WTC11 (cell line): ENCODE data around the gene MR1.

Source experiments
- ATF2 ChIP-seq: sonication (generic); formaldehyde crosslinking; IDR thresholded peaks from 2 replicates; pipeline ENCODE4 v1.8.1; 2022; ENCODE audit warnings: low read depth, missing genetic modification reagents, borderline replicate concordance
- CTCF ChIP-seq: fragments of 200-600 bp; IDR thresholded peaks from 2 replicates; pipeline ENCODE4 v1.8.0; 2022; ENCODE audit warnings: antibody characterized with exemption
- ELF4 ChIP-seq: sonication (generic); formaldehyde crosslinking; IDR thresholded peaks from 2 replicates; pipeline ENCODE4 v1.8.1; 2022; ENCODE audit warnings: low read depth, mild to moderate bottlenecking, moderate library complexity, missing genetic modification reagents
- FOXP1 ChIP-seq: sonication (generic); formaldehyde crosslinking; IDR thresholded peaks from 2 replicates; pipeline ENCODE4 v1.8.0; 2022; ENCODE audit warnings: missing genetic modification reagents, mild to moderate bottlenecking, moderate library complexity, borderline replicate concordance
- NFE2L1 ChIP-seq: sonication (generic); formaldehyde crosslinking; IDR thresholded peaks from 2 replicates; pipeline ENCODE4 v1.8.1; 2023; ENCODE audit warnings: missing genetic modification reagents
- SMAD3 ChIP-seq: sonication (generic); formaldehyde crosslinking; IDR thresholded peaks from 2 replicates; pipeline ENCODE4 v1.8.0; 2022; ENCODE audit warnings: missing genetic modification reagents, mild to moderate bottlenecking, borderline replicate concordance
- TEAD1 ChIP-seq: sonication (generic); formaldehyde crosslinking; IDR thresholded peaks from 2 replicates; pipeline ENCODE4 v1.8.0; 2022; ENCODE audit warnings: mild to moderate bottlenecking, missing genetic modification reagents
- ZNF121 ChIP-seq: sonication (generic); formaldehyde crosslinking; IDR thresholded peaks from 2 replicates; pipeline ENCODE4 v1.8.0; 2023; ENCODE audit warnings: missing genetic modification reagents
- ZNF232 ChIP-seq: sonication (generic); formaldehyde crosslinking; IDR thresholded peaks from 2 replicates; pipeline ENCODE4 v1.8.0; 2022; ENCODE audit warnings: mild to moderate bottlenecking, missing genetic modification reagents
- ZNF281 ChIP-seq: sonication (generic); formaldehyde crosslinking; IDR thresholded peaks from 2 replicates; pipeline ENCODE4 v1.8.0; 2023; ENCODE audit warnings: mild to moderate bottlenecking, missing genetic modification reagents
- ZNF512 ChIP-seq: sonication (generic); formaldehyde crosslinking; IDR thresholded peaks from 2 replicates; pipeline ENCODE4 v1.8.1; 2022; ENCODE audit warnings: missing genetic modification reagents, borderline replicate concordance
- TF ChIP-seq, protein P1 (sequence below): sonication (generic); formaldehyde crosslinking; IDR thresholded peaks from 2 replicates; pipeline ENCODE4 v1.8.0; 2022; ENCODE audit warnings: mild to moderate bottlenecking, missing genetic modification reagents
- TF ChIP-seq, protein P2 (sequence below): sonication (generic); formaldehyde crosslinking; IDR thresholded peaks from 2 replicates; pipeline ENCODE4 v1.8.1; 2023; ENCODE audit warnings: mild to moderate bottlenecking, missing genetic modification reagents, moderate library complexity

GRCh38 chr1:181097242-181097641 lies 63.5 kb downstream of the MR1 start:
- TF ChIP-seq, protein P1, sequence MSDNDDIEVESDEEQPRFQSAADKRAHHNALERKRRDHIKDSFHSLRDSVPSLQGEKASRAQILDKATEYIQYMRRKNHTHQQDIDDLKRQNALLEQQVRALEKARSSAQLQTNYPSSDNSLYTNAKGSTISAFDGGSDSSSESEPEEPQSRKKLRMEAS: no peak
- TF ChIP-seq ELF4 (CRISPR knock-in tag) (no peak), ATF2 (CRISPR knock-in tag) (no peak), ZNF232 (CRISPR knock-in tag) (no peak), CTCF (no peak), SMAD3 (CRISPR knock-in tag) (no peak), ZNF121 (no peak), ZNF281 (CRISPR knock-in tag) (no peak), TEAD1 (CRISPR knock-in tag) (no peak), FOXP1 (no peak), ZNF512 (CRISPR knock-in tag) (no peak), NFE2L1 (CRISPR knock-in tag) (no peak)
- TF ChIP-seq, protein P2, sequence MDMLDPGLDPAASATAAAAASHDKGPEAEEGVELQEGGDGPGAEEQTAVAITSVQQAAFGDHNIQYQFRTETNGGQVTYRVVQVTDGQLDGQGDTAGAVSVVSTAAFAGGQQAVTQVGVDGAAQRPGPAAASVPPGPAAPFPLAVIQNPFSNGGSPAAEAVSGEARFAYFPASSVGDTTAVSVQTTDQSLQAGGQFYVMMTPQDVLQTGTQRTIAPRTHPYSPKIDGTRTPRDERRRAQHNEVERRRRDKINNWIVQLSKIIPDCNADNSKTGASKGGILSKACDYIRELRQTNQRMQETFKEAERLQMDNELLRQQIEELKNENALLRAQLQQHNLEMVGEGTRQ (CRISPR knock-in tag): no peak
